Stimulated activated naive CD8-positive, alpha-beta T cell treated with anti-CD3 and anti-CD28 coated beads, Interleukin-15, Interleukin-2, amounts not matched to agents 100 ng/mL and 50 ng/mL, for 24 hours (primary cell): Measurements from ENCODE around the gene QRFP.

ENCODE experiments used
- H3K27ac Mint-ChIP-seq: one replicate; pipeline ENCODE4 v1.8.0; 2021; ENCODE audit warnings: mild to moderate bottlenecking, mixed read lengths
- H3K27me3 Mint-ChIP-seq: one replicate; pipeline ENCODE4 v1.8.0; 2021; ENCODE audit warnings: mixed read lengths
- H3K36me3 Mint-ChIP-seq: one replicate; pipeline ENCODE4 v1.8.0; 2021; ENCODE audit warnings: low read depth, mixed read lengths
- H3K4me1 Mint-ChIP-seq: one replicate; pipeline ENCODE4 v1.8.0; 2021; ENCODE audit warnings: low read depth, mixed read lengths
- H3K4me3 Mint-ChIP-seq: one replicate; pipeline ENCODE4 v1.8.0; 2021; ENCODE audit warnings: mild to moderate bottlenecking, mixed read lengths
- H3K9me3 Mint-ChIP-seq: one replicate; pipeline ENCODE4 v1.8.0; 2021; ENCODE audit warnings: mixed read lengths

QRFP gene

DNA sequence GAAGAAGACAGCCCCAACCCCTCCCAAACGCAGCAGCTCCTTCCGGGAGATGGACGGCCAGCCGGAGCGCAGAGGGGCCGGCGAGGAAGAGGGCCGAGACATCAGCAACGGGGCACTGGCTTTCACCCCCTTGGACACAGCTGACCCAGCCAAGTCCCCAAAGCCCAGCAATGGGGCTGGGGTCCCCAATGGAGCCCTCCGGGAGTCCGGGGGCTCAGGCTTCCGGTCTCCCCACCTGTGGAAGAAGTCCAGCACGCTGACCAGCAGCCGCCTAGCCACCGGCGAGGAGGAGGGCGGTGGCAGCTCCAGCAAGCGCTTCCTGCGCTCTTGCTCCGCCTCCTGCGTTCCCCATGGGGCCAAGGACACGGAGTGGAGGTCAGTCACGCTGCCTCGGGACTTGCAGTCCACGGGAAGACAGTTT is 12.5 kb downstream of the QRFP start:
- no peaks in the 10 kb centered on the region for H3K27me3 Mint-ChIP-seq
- H3K9me3 Mint-ChIP-seq = no peaks in the 10 kb centered on the region
- no peak overlapping the region for H3K4me3 Mint-ChIP-seq
- no peak overlapping the region for H3K27ac Mint-ChIP-seq
- peaks cover 45% of the 10 kb centered on the region for H3K36me3 Mint-ChIP-seq
- H3K4me1 Mint-ChIP-seq = no peaks in the 10 kb centered on the region

- H3K27ac Mint-ChIP-seq = no peak overlapping the region
- H3K4me3 Mint-ChIP-seq = no peak overlapping the region
- H3K9me3 Mint-ChIP-seq = no peaks in the 10 kb centered on the region
- peaks cover 50% of the 10 kb centered on the region for H3K36me3 Mint-ChIP-seq
- no peaks in the 10 kb centered on the region for H3K27me3 Mint-ChIP-seq
- no peaks in the 10 kb centered on the region for H3K4me1 Mint-ChIP-seq
Observed at GRCh38 chr9:130883479-130883878, 13.1 kb downstream of the QRFP start.

DNA sequence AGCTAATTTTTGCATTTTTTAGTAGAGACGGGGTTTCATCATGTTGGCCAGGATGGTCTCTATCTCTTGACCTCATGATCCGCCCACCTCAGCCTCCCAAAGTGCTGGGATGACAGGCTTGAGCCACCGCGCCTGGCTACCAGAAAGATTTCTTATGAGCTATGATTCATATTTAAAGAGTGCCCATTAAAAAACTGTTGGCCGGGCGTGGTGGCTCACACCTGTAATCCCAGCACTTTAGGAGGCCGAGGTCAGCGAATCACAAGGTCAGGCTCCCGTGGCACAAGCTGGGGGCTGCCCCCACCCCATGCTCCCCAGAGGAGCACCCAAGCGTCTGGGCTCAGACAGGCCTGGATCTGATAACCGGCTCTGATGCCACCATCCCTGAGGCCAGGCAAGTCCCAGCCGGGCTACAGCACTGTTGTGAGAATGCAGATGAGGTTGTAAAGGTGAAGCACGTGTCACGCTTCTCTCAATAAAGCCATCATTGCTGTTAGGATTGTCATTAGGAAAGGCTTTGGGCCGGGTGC is 13.9 kb downstream of the QRFP start:
- no peaks in the 10 kb centered on the region for H3K9me3 Mint-ChIP-seq
- peaks cover 48% of the 10 kb centered on the region for H3K36me3 Mint-ChIP-seq
- no peak overlapping the region for H3K4me3 Mint-ChIP-seq
- no peaks in the 10 kb centered on the region for H3K4me1 Mint-ChIP-seq
- no peak overlapping the region for H3K27ac Mint-ChIP-seq
- H3K27me3 Mint-ChIP-seq = no peaks in the 10 kb centered on the region

- no peak overlapping the region for H3K4me3 Mint-ChIP-seq
- peaks cover 47% of the 10 kb centered on the region for H3K36me3 Mint-ChIP-seq
- no peaks in the 10 kb centered on the region for H3K9me3 Mint-ChIP-seq
- H3K27me3 Mint-ChIP-seq = no peaks in the 10 kb centered on the region
- H3K4me1 Mint-ChIP-seq = no peaks in the 10 kb centered on the region
- H3K27ac Mint-ChIP-seq = peak overlapping the region; percentile 45
Observed at GRCh38 chr9:130881516-130881915, 15.1 kb downstream of the QRFP start.

GRCh38 chr9:130880599-130881220 is 15.9 kb downstream of the QRFP start:
- H3K36me3 Mint-ChIP-seq = peaks cover 43% of the 10 kb centered on the region
- H3K9me3 Mint-ChIP-seq = no peaks in the 10 kb centered on the region
- no peak overlapping the region for H3K27ac Mint-ChIP-seq
- H3K4me1 Mint-ChIP-seq = no peaks in the 10 kb centered on the region
- H3K27me3 Mint-ChIP-seq = no peaks in the 10 kb centered on the region
- no peak overlapping the region for H3K4me3 Mint-ChIP-seq

GRCh38 chr9:130879863-130880411 is 16.7 kb downstream of the QRFP start:
- Mint-ChIP-seq H3K4me1 (no peaks in the 10 kb centered on the region), H3K36me3 (peaks cover 50% of the 10 kb centered on the region), H3K4me3 (no peak overlapping the region), H3K9me3 (no peaks in the 10 kb centered on the region), H3K27me3 (no peaks in the 10 kb centered on the region), H3K27ac (no peak overlapping the region)

GRCh38 chr9:130878295-130878694 is 18.3 kb downstream of the QRFP start:
- Mint-ChIP-seq H3K9me3 (no peaks in the 10 kb centered on the region), H3K27me3 (no peaks in the 10 kb centered on the region), H3K27ac (no peak overlapping the region), H3K4me1 (no peaks in the 10 kb centered on the region), H3K36me3 (peaks cover 50% of the 10 kb centered on the region), H3K4me3 (no peak overlapping the region)

- Mint-ChIP-seq H3K4me1 (no peaks in the 10 kb centered on the region), H3K9me3 (no peaks in the 10 kb centered on the region), H3K27ac (no peak overlapping the region), H3K27me3 (no peaks in the 10 kb centered on the region), H3K4me3 (no peak overlapping the region), H3K36me3 (peaks cover 58% of the 10 kb centered on the region)
Observed at GRCh38 chr9:130877300-130877699, 19.3 kb downstream of the QRFP start.

GRCh38 chr9:130874783-130875182 is 21.8 kb downstream of the QRFP start:
- Mint-ChIP-seq H3K4me1 (no peaks in the 10 kb centered on the region), H3K27ac (no peak overlapping the region), H3K27me3 (no peaks in the 10 kb centered on the region), H3K9me3 (no peaks in the 10 kb centered on the region), H3K36me3 (peaks cover 54% of the 10 kb centered on the region), H3K4me3 (no peak overlapping the region)

DNA sequence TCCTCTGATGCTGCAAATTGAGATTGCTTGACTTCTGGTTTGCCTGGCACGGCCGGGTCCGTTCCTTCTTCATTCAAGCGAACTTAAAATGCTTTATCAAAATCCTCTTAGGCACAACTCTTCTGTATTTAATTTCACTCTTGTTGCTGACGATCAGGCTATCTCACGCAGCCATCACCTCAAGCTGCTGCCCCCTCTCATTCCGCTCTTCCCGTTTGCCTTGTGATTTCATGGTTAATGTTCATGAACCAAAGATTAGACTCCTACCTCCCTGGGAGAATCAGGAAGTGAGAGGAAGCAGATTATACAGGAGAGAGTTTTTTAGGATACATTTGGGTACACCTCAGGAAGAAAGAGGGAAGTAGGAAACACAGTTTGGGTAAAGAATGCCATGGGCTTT is 22.6 kb downstream of the QRFP start:
- no peaks in the 10 kb centered on the region for H3K4me1 Mint-ChIP-seq
- H3K4me3 Mint-ChIP-seq = no peak overlapping the region
- no peak overlapping the region for H3K27ac Mint-ChIP-seq
- H3K36me3 Mint-ChIP-seq = peaks cover 49% of the 10 kb centered on the region
- no peaks in the 10 kb centered on the region for H3K9me3 Mint-ChIP-seq
- H3K27me3 Mint-ChIP-seq = no peaks in the 10 kb centered on the region

- no peak overlapping the region for H3K27ac Mint-ChIP-seq
- H3K4me3 Mint-ChIP-seq = no peak overlapping the region
- peaks cover 44% of the 10 kb centered on the region for H3K36me3 Mint-ChIP-seq
- H3K9me3 Mint-ChIP-seq = no peaks in the 10 kb centered on the region
- no peaks in the 10 kb centered on the region for H3K27me3 Mint-ChIP-seq
- H3K4me1 Mint-ChIP-seq = no peaks in the 10 kb centered on the region
Observed at GRCh38 chr9:130872912-130873503, 23.6 kb downstream of the QRFP start.

- H3K27me3 Mint-ChIP-seq = no peaks in the 10 kb centered on the region
- H3K36me3 Mint-ChIP-seq = peaks cover 43% of the 10 kb centered on the region
- no peak overlapping the region for H3K27ac Mint-ChIP-seq
- H3K4me1 Mint-ChIP-seq = no peaks in the 10 kb centered on the region
- H3K9me3 Mint-ChIP-seq = no peaks in the 10 kb centered on the region
- no peak overlapping the region for H3K4me3 Mint-ChIP-seq
Observed at GRCh38 chr9:130872508-130872907, 24.1 kb downstream of the QRFP start.

- no peak overlapping the region for H3K27ac Mint-ChIP-seq
- H3K9me3 Mint-ChIP-seq = no peaks in the 10 kb centered on the region
- no peak overlapping the region for H3K4me3 Mint-ChIP-seq
- peaks cover 38% of the 10 kb centered on the region for H3K36me3 Mint-ChIP-seq
- no peaks in the 10 kb centered on the region for H3K27me3 Mint-ChIP-seq
- no peaks in the 10 kb centered on the region for H3K4me1 Mint-ChIP-seq
Observed at GRCh38 chr9:130872093-130872492, 24.5 kb downstream of the QRFP start.

GRCh38 chr9:130871395-130872062 is 25.1 kb downstream of the QRFP start:
- Mint-ChIP-seq H3K9me3 (no peaks in the 10 kb centered on the region), H3K4me1 (no peaks in the 10 kb centered on the region), H3K36me3 (peaks cover 37% of the 10 kb centered on the region), H3K27me3 (no peaks in the 10 kb centered on the region), H3K27ac (no peak overlapping the region), H3K4me3 (no peak overlapping the region)
